GM21723 (cell line): ENCODE measurements around the gene EPHB3.

Source experiments
- ATAC-seq: cut with Tn5 transposase; IDR thresholded peaks from one replicate; pipeline ENCODE4 v1.9.1; 2021; ENCODE audit warnings: mild to moderate bottlenecking, moderate library complexity; ENCODE audit not compliant: unreplicated experiment

EPHB3 gene

GRCh38 chr3:184579513-184579912, 17.9 kb downstream of the EPHB3 start:
- no peak for ATAC-seq

- no peak for ATAC-seq
Observed at GRCh38 chr3:184580376-184580775, 18.8 kb downstream of the EPHB3 start.

GRCh38 chr3:184581331-184581855, 19.8 kb downstream of the EPHB3 start:
- ATAC-seq: no peak

- no peak for ATAC-seq
Observed at GRCh38 chr3:184582646-184583577, 21.3 kb downstream of the EPHB3 start.

- no peak for ATAC-seq
Observed at GRCh38 chr3:184583578-184584451, 22.2 kb downstream of the EPHB3 start.

- no peak for ATAC-seq
Observed at GRCh38 chr3:184584464-184584891, 22.9 kb downstream of the EPHB3 start.

GRCh38 chr3:184585545-184585944, 24.0 kb downstream of the EPHB3 start:
- no peak for ATAC-seq

- no peak for ATAC-seq
Observed at GRCh38 chr3:184586851-184587250, 25.3 kb downstream of the EPHB3 start.

GRCh38 chr3:184588776-184589175, 27.2 kb downstream of the EPHB3 start:
- ATAC-seq: no peak

GRCh38 chr3:184590795-184591194, 29.2 kb downstream of the EPHB3 start:
- ATAC-seq: no peak

- ATAC-seq: no peak
Observed at GRCh38 chr3:184591789-184592188, 30.2 kb downstream of the EPHB3 start.

- ATAC-seq: no peak
Observed at GRCh38 chr3:184592371-184593219, 31.0 kb downstream of the EPHB3 start.

GRCh38 chr3:184593220-184593927, 31.8 kb downstream of the EPHB3 start:
- no peak for ATAC-seq

GRCh38 chr3:184593928-184594303, 32.3 kb downstream of the EPHB3 start:
- no peak for ATAC-seq

- ATAC-seq: no peak
Observed at GRCh38 chr3:184594371-184595001, 32.9 kb downstream of the EPHB3 start.

- no peak for ATAC-seq
Observed at GRCh38 chr3:184595726-184596125, 34.1 kb downstream of the EPHB3 start.

- ATAC-seq: no peak
Observed at GRCh38 chr3:184596233-184596632, 34.6 kb downstream of the EPHB3 start.

- no peak for ATAC-seq
Observed at GRCh38 chr3:184596886-184597575, 35.4 kb downstream of the EPHB3 start.
